Activated naive CD4-positive, alpha-beta T cell treated with anti-CD3 and anti-CD28 coated beads, Interleukin-2, amount 10 ng/mL, durations not matched to agents 7 days and 5 days (primary cell): Measurements from ENCODE around the gene CADM1.
A peak's percentile ranks its signal among the peaks of the same experiment; 100 is the strongest.

Experiments used
- CTCF ChIA-PET: fragments of 350-600 bp; sonication (Branson Sonifier 250); formaldehyde crosslinking; loops from one replicate; lab custom pipeline; 2021; ENCODE audit warnings: antibody characterized with exemption; lab: Charles Lee
- DNase-seq: peaks from one replicate; pipeline ENCODE4 v3.0.0-alpha.2; 2020
- H3K27ac Mint-ChIP-seq: one replicate; pipeline ENCODE4 v1.8.0; 2021; ENCODE audit warnings: mild to moderate bottlenecking, moderate library complexity, mixed read lengths
- H3K27me3 Mint-ChIP-seq: one replicate; pipeline ENCODE4 v1.8.0; 2021; ENCODE audit warnings: mild to moderate bottlenecking, mixed read lengths
- H3K36me3 Mint-ChIP-seq: one replicate; pipeline ENCODE4 v1.8.0; 2021; ENCODE audit warnings: mixed read lengths
- H3K4me1 Mint-ChIP-seq: one replicate; pipeline ENCODE4 v1.8.0; 2021; ENCODE audit warnings: mixed read lengths
- H3K4me3 Mint-ChIP-seq: one replicate; pipeline ENCODE4 v1.8.0; 2021; ENCODE audit warnings: mild to moderate bottlenecking, moderate library complexity, mixed read lengths
- H3K9me3 Mint-ChIP-seq: one replicate; pipeline ENCODE4 v1.8.0; 2021; ENCODE audit warnings: mixed read lengths

The CADM1 gene

DNA sequence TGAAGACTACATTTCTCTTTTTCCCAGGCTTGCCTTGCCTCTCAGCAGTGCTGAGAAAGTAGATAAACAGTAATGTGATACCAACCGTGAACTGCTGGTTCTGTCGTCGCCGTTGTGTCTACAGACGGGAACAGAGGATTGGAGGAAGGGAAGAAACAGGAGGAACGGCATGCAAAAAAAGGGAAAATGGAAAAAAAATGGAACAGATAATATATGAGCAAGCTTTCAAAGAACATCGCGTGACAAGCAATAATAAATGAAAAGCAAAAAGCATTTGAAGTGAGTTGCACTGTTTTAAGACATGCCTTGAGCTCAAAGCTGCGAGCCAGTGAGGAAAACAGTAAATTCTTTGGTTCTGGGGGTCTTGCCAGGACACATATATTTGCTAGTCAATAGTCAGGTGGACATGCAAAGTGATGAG, 305.9 kb downstream of the CADM1 start:
- DNase-seq, result no peak
- Mint-ChIP-seq H3K27me3 (peaks cover 3% of the 10 kb centered on the region), H3K4me1 (no peaks in the 10 kb centered on the region), H3K27ac (no peak overlapping the region), H3K4me3 (no peak overlapping the region), H3K36me3 (no peaks in the 10 kb centered on the region), H3K9me3 (no peaks in the 10 kb centered on the region)
- CTCF ChIA-PET, result no interaction called here

- CTCF ChIA-PET, result no interaction called here
- Mint-ChIP-seq H3K4me1 (no peaks in the 10 kb centered on the region), H3K36me3 (no peaks in the 10 kb centered on the region), H3K9me3 (no peaks in the 10 kb centered on the region), H3K27ac (no peak overlapping the region), H3K4me3 (no peak overlapping the region), H3K27me3 (peaks cover 3% of the 10 kb centered on the region)
- no peak for DNase-seq
Observed at GRCh38 chr11:115197433-115197832, 306.8 kb downstream of the CADM1 start.

- Mint-ChIP-seq H3K36me3 (no peaks in the 10 kb centered on the region), H3K27me3 (peaks cover 3% of the 10 kb centered on the region), H3K4me1 (no peaks in the 10 kb centered on the region), H3K27ac (no peak overlapping the region), H3K9me3 (no peaks in the 10 kb centered on the region), H3K4me3 (no peak overlapping the region)
- no peak for DNase-seq
- CTCF ChIA-PET, result no interaction called here
Observed at GRCh38 chr11:115197031-115197430, 307.2 kb downstream of the CADM1 start.

- no peak for DNase-seq
- Mint-ChIP-seq H3K9me3 (no peaks in the 10 kb centered on the region), H3K4me3 (no peak overlapping the region), H3K4me1 (no peaks in the 10 kb centered on the region), H3K36me3 (no peaks in the 10 kb centered on the region), H3K27me3 (peaks cover 3% of the 10 kb centered on the region), H3K27ac (no peak overlapping the region)
- CTCF ChIA-PET, result no interaction called here
Observed at GRCh38 chr11:115194802-115195110, 309.5 kb downstream of the CADM1 start.

- no peak for DNase-seq
- Mint-ChIP-seq H3K4me3 (no peak overlapping the region), H3K9me3 (no peaks in the 10 kb centered on the region), H3K36me3 (no peaks in the 10 kb centered on the region), H3K4me1 (no peaks in the 10 kb centered on the region), H3K27ac (peak overlapping the region; percentile 10), H3K27me3 (peaks cover 3% of the 10 kb centered on the region)
- CTCF ChIA-PET, result no interaction called here
Observed at GRCh38 chr11:115193914-115194801, 310.1 kb downstream of the CADM1 start.

DNA sequence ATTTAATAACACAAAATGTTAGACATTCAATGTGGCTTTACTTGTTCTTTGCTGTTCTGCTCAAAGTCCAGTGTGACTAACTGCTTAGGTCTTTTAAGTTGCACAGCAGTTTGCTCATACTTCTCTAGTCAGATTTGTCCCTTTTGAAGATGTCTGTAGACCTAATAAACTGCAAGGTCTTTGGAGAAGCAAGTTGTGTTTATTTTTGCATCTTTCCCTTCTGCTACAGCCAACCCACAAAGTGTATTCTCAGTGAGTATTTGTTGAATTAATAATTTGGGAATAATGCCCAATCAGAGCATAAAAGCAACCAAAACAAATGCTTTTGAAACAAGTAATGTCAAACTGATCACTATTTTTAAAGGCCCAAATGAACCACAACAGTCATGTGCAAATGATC, 312.5 kb downstream of the CADM1 start:
- no peak for DNase-seq
- Mint-ChIP-seq H3K27ac (no peak overlapping the region), H3K4me1 (no peaks in the 10 kb centered on the region), H3K4me3 (no peak overlapping the region), H3K36me3 (no peaks in the 10 kb centered on the region), H3K27me3 (peaks cover 3% of the 10 kb centered on the region), H3K9me3 (no peaks in the 10 kb centered on the region)
- CTCF ChIA-PET, result no interaction called here

GRCh38 chr11:115190196-115190595, 314.0 kb downstream of the CADM1 start:
- peaks cover 3% of the 10 kb centered on the region for H3K27me3 Mint-ChIP-seq
- no peak overlapping the region for H3K4me3 Mint-ChIP-seq
- H3K36me3 Mint-ChIP-seq, result no peaks in the 10 kb centered on the region
- no peaks in the 10 kb centered on the region for H3K4me1 Mint-ChIP-seq
- H3K9me3 Mint-ChIP-seq, result no peaks in the 10 kb centered on the region
- CTCF ChIA-PET, result interaction anchor here (0.7 kb wide), 1 partner anchor 9 kb away, joined by 4 read pairs; no protein-coding TSS in a partner anchor
- no peak overlapping the region for H3K27ac Mint-ChIP-seq
- DNase-seq, result no peak

GRCh38 chr11:115188898-115189278, 315.3 kb downstream of the CADM1 start:
- Mint-ChIP-seq H3K4me1 (no peaks in the 10 kb centered on the region), H3K9me3 (no peaks in the 10 kb centered on the region), H3K4me3 (no peak overlapping the region), H3K36me3 (no peaks in the 10 kb centered on the region), H3K27ac (no peak overlapping the region), H3K27me3 (no peaks in the 10 kb centered on the region)
- no peak for DNase-seq
- CTCF ChIA-PET, result no interaction called here

DNA sequence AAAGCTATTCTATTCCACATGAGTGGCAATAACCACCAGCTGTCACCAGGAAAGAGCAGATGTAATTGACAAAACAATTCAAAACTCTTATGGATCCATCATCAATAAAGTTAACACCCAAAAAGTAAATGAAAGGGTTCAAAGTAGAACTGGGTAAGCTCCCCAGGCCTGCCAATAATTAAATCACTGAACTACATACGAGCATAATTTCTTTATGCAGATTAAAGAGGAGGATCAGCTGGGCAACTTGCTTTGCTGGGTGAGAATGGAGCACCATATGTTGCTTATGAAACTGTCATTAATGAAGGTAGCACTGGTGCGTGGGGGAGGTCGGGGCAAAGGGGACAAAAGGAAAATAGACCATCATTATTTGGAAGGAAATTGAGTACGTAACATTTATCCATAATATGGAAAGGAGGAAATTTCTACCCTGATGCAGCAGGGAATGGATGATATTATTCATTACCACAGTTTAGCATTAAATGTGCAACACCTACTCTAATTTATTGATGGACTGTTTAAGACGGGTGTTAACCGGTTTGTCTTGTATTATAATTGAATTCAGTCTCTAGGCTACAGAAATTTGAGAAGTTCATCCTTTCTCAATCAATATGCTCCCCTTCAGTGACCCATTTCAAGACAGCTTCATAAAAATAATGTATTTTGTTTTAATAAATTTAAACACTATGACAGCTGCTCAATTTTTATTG, 315.9 kb downstream of the CADM1 start:
- CTCF ChIA-PET, result no interaction called here

DNA sequence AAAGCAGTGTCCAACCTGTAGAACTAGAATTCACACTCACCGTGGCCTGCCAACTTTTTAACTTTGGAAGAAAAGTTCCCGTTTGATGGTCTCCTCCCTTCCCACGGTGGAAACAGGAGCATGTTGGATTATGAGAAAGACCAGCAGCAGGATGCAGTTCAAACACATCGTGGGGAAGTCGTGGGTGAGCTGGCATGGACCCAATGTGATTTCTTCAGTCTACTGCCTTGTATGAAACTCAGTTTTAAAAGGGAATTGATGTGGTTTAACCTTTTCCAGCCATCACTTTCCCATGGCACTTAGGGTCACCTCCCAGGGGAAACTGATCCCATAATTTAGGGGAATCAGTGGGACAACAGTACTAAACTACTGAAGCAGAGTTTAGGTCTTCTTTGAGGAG, 318.3 kb downstream of the CADM1 start:
- H3K9me3 Mint-ChIP-seq, result no peaks in the 10 kb centered on the region
- no peak for DNase-seq
- no peaks in the 10 kb centered on the region for H3K27me3 Mint-ChIP-seq
- no peak overlapping the region for H3K27ac Mint-ChIP-seq
- H3K4me3 Mint-ChIP-seq, result no peak overlapping the region
- CTCF ChIA-PET, result no interaction called here
- H3K36me3 Mint-ChIP-seq, result no peaks in the 10 kb centered on the region
- no peaks in the 10 kb centered on the region for H3K4me1 Mint-ChIP-seq

More for the DNA sequence above, 315.9 kb downstream of the CADM1 start:
- no peak for DNase-seq
- no peak overlapping the region for H3K27ac Mint-ChIP-seq
- H3K9me3 Mint-ChIP-seq, result no peaks in the 10 kb centered on the region
- no peaks in the 10 kb centered on the region for H3K27me3 Mint-ChIP-seq
- H3K4me3 Mint-ChIP-seq, result no peak overlapping the region
- H3K4me1 Mint-ChIP-seq, result no peaks in the 10 kb centered on the region
- H3K36me3 Mint-ChIP-seq, result no peaks in the 10 kb centered on the region

DNA sequence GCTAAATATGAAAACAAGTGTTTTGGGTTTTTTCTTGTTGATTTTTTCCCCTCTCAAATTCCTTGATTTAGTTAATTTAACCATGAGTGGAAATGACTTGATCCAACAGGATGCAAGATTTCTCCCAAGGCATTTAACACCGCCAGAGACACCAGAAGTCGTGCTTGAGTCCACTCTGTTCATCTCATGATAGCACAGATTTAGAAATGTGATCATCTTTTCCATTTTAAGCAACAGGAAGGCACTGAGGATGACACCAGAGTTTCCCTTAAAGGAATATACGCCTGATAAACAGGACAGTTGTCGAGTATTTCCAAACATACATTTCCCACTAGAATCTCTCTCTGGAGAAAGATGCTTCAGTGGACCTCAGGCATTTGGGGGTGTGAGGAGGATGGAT, 318.7 kb downstream of the CADM1 start:
- CTCF ChIA-PET, result no interaction called here
- H3K27ac Mint-ChIP-seq, result no peak overlapping the region
- no peaks in the 10 kb centered on the region for H3K27me3 Mint-ChIP-seq
- no peaks in the 10 kb centered on the region for H3K4me1 Mint-ChIP-seq
- DNase-seq, result no peak
- no peak overlapping the region for H3K4me3 Mint-ChIP-seq
- H3K9me3 Mint-ChIP-seq, result no peaks in the 10 kb centered on the region
- no peaks in the 10 kb centered on the region for H3K36me3 Mint-ChIP-seq

GRCh38 chr11:115184901-115185300, 319.3 kb downstream of the CADM1 start:
- no peak for DNase-seq
- CTCF ChIA-PET, result no interaction called here
- Mint-ChIP-seq H3K4me3 (no peak overlapping the region), H3K27me3 (no peaks in the 10 kb centered on the region), H3K9me3 (no peaks in the 10 kb centered on the region), H3K4me1 (no peaks in the 10 kb centered on the region), H3K27ac (no peak overlapping the region), H3K36me3 (no peaks in the 10 kb centered on the region)

- H3K27ac Mint-ChIP-seq, result no peak overlapping the region
- CTCF ChIA-PET, result interaction anchor here (0.6 kb wide), 1 partner anchor 15 kb away, joined by 3 read pairs; no protein-coding TSS in a partner anchor
- H3K9me3 Mint-ChIP-seq, result no peaks in the 10 kb centered on the region
- H3K4me1 Mint-ChIP-seq, result no peaks in the 10 kb centered on the region
- no peak for DNase-seq
- no peaks in the 10 kb centered on the region for H3K36me3 Mint-ChIP-seq
- no peaks in the 10 kb centered on the region for H3K27me3 Mint-ChIP-seq
- no peak overlapping the region for H3K4me3 Mint-ChIP-seq
Observed at GRCh38 chr11:115183830-115184229, 320.4 kb downstream of the CADM1 start.

GRCh38 chr11:115183136-115183535, 321.1 kb downstream of the CADM1 start:
- CTCF ChIA-PET, result no interaction called here
- Mint-ChIP-seq H3K4me1 (no peaks in the 10 kb centered on the region), H3K9me3 (no peaks in the 10 kb centered on the region), H3K27ac (no peak overlapping the region), H3K36me3 (no peaks in the 10 kb centered on the region), H3K4me3 (no peak overlapping the region), H3K27me3 (no peaks in the 10 kb centered on the region)
- no peak for DNase-seq
